Smooth muscle cell (in vitro differentiated cells): ENCODE results near the gene ATXN1. TPM values are rescaled to one million over a fixed set of nuclear protein-coding genes. Genes with fewer than 3 reads are reported as not detected.
A peak's percentile ranks its signal among the peaks of the same experiment; 100 is the strongest.
"Not testable (repeated sequence)": the region's sequence is repeated elsewhere in the genome, so short reads cannot be mapped to it uniquely, and the experiment has no call there.

Experiments
- DNase-seq: peaks from one replicate; lab custom pipeline; 2025; ENCODE audit not compliant: unreplicated experiment; lab: John Stamatoyannopoulos, UW
- H2AFZ ChIP-seq: fragments of 200-600 bp; sonication (generic); 2 replicates; pipeline ENCODE4 v1.6.0; 2016; ENCODE audit warnings: antibody characterized with exemption, low read depth, mild to moderate bottlenecking
- H3F3A ChIP-seq: fragments of 200-600 bp; sonication (generic); 2 replicates; pipeline ENCODE4 v1.6.0; 2017; ENCODE audit warnings: antibody characterized with exemption, low read depth
- H3K27ac ChIP-seq: fragments of 200-600 bp; sonication (generic); 2 replicates; pipeline ENCODE4 v1.5.1; 2016; ENCODE audit warnings: low read depth, mild to moderate bottlenecking
- H3K27me3 ChIP-seq: fragments of 200-600 bp; sonication (generic); 2 replicates; pipeline ENCODE4 v1.6.1; 2016; ENCODE audit warnings: low read depth, mild to moderate bottlenecking
- H3K36me3 ChIP-seq: fragments of 200-600 bp; sonication (generic); 2 replicates; pipeline ENCODE4 v1.5.1; 2016; ENCODE audit warnings: low read depth
- H3K4me1 ChIP-seq: fragments of 200-600 bp; sonication (generic); 2 replicates; pipeline ENCODE4 v1.5.1; 2016; ENCODE audit warnings: low read depth
- H3K4me2 ChIP-seq: fragments of 200-600 bp; sonication (generic); 2 replicates; pipeline ENCODE4 v1.6.0; 2016; ENCODE audit warnings: mild to moderate bottlenecking
- H3K4me3 ChIP-seq: fragments of 200-600 bp; sonication (generic); 2 replicates; pipeline ENCODE4 v1.5.1; 2016; ENCODE audit warnings: mild to moderate bottlenecking
- H3K79me2 ChIP-seq: fragments of 200-600 bp; sonication (generic); 2 replicates; pipeline ENCODE4 v1.6.0; 2016; ENCODE audit warnings: low read depth, mild to moderate bottlenecking
- H3K9ac ChIP-seq: fragments of 200-600 bp; sonication (generic); 2 replicates; pipeline ENCODE4 v1.6.0; 2016; ENCODE audit warnings: low read depth
- H3K9me3 ChIP-seq: fragments of 200-600 bp; sonication (generic); replicated peaks from 2 replicates; pipeline ENCODE4 v1.5.1; 2016; ENCODE audit warnings: low read depth
- H4K20me1 ChIP-seq: fragments of 200-600 bp; sonication (generic); 2 replicates; pipeline ENCODE4 v1.6.0; 2016; ENCODE audit warnings: low read depth
- WGBS: methylation state at CpG from one replicate; pipeline ENCODE4 v1.1.7; 2016; ENCODE audit warnings: low lambda C conversion rate; 5-methylcytosine and 5-hydroxymethylcytosine counted together
- polyA plus RNA-seq: library from polyadenylated mRNA; unstranded; fragments of >200 nt; fragmentation: Nextera tagmentation; extraction: Ambion mirVana; gene quantifications from 2 replicates; pipeline ENCODE4 v1.2.1, GENCODE V29; 2016
- total RNA-seq: library from RNA; depleted of rRNA; stranded (reverse); fragments of >200 nt; gene quantifications from 2 replicates; pipeline ENCODE4 v1.2.3, GENCODE V29; 2014
- TF ChIP-seq, protein P1 (sequence below): fragments of 200-600 bp; sonication (generic); IDR thresholded peaks from 2 replicates; pipeline ENCODE4 v1.5.1; 2017; ENCODE audit warnings: borderline replicate concordance, mild to moderate bottlenecking, antibody characterized with exemption; ENCODE audit not compliant: insufficient read depth, poor library complexity, severe bottlenecking

ATXN1 gene
- total and polyA plus RNA-seq, 2 experiments from 2014 or later: 17.9 to 40.6 TPM

DNA sequence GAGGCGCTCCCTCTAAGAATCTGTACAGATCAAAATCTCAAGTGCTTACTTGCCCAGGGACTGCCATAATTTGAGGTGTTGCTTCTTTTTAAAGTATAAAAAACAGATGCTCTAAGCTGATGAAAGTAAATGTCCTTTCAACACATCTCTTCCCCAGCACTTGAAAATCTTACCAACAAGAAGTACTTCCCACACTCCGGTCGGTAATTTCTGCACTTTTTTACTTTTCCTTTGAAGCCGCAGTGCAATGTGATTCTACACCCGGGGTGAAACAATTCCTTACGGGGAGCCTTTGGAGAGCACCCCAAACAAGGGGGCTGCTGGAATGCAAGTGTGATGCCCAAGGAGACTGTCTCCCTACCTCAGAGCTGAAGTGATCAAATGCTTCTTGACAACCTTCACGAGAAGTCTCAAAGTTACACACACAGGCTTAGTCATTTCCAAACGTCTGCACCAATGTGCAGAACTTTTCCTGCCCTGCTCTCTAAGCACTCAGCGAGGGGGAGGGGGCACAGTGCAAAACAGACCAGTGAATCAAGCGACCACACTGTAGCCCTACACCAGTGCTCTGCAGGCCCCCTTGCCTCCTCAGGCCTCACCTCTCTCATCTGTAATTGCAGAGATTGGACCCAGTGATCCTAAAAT is 56.7 kb downstream of the ATXN1 start:
- peaks cover 22% of the 10 kb centered on the region for H3K4me1 ChIP-seq
- H3K4me3 ChIP-seq: no peak overlapping the region
- H3K79me2 ChIP-seq: peaks cover 93% of the 10 kb centered on the region

GRCh38 chr6:16702627-16703378 is 58.5 kb downstream of the ATXN1 start:
- DNase-seq, H3K9me3 ChIP-seq, H3K36me3 ChIP-seq, H3K4me2 ChIP-seq, H3K27me3 ChIP-seq, H3K27ac ChIP-seq, H2AFZ ChIP-seq, H3K9ac ChIP-seq, H3K4me3 ChIP-seq: not testable (repeated sequence)
- H4K20me1 ChIP-seq: peaks cover 55% of the 10 kb centered on the region
- peaks cover 39% of the 10 kb centered on the region for H3K4me1 ChIP-seq
- H3F3A ChIP-seq: peaks cover 36% of the 10 kb centered on the region
- 97% methylated on average over 6 of the region's 6 CpGs for WGBS
- H3K79me2 ChIP-seq: peaks cover 83% of the 10 kb centered on the region

More for the DNA sequence above, 56.7 kb downstream of the ATXN1 start:
- peak overlapping the region; percentile 62 for H3K27ac ChIP-seq
- H3K4me2 ChIP-seq: peak overlapping the region; percentile 73
- no peak overlapping the region for H2AFZ ChIP-seq
- no peak for DNase-seq
- no peaks in the 10 kb centered on the region for H3K9me3 ChIP-seq
- TF ChIP-seq, protein P1, sequence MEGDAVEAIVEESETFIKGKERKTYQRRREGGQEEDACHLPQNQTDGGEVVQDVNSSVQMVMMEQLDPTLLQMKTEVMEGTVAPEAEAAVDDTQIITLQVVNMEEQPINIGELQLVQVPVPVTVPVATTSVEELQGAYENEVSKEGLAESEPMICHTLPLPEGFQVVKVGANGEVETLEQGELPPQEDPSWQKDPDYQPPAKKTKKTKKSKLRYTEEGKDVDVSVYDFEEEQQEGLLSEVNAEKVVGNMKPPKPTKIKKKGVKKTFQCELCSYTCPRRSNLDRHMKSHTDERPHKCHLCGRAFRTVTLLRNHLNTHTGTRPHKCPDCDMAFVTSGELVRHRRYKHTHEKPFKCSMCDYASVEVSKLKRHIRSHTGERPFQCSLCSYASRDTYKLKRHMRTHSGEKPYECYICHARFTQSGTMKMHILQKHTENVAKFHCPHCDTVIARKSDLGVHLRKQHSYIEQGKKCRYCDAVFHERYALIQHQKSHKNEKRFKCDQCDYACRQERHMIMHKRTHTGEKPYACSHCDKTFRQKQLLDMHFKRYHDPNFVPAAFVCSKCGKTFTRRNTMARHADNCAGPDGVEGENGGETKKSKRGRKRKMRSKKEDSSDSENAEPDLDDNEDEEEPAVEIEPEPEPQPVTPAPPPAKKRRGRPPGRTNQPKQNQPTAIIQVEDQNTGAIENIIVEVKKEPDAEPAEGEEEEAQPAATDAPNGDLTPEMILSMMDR: no peak
- no peaks in the 10 kb centered on the region for H3K36me3 ChIP-seq
- peaks cover 28% of the 10 kb centered on the region for H3F3A ChIP-seq
- 32% methylated on average over 10 of the region's 10 CpGs for WGBS
- peaks cover 42% of the 10 kb centered on the region for H4K20me1 ChIP-seq
- no peaks in the 10 kb centered on the region for H3K27me3 ChIP-seq
- H3K9ac ChIP-seq: peak overlapping the region; percentile 31

DNA sequence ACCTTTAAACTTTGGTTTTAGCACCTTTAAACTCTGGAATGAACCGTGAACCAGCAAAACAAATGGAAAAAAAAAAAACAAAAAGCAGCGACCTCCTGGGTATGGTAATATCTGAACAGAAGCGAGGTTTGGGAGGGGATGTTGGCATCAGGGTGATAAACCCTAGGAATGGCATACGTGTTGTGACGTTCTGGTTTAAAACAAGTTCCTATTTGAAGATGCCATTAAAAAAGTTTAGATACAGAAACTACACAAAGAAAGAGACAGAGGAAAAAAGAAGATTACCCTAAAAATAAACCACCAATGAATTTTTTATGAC is 60.4 kb downstream of the ATXN1 start:
- 78% methylated on average over 5 of the region's 5 CpGs for WGBS
- Histone ChIP-seq H3K9ac (peak overlapping the region; percentile 62), H3K27me3 (no peaks in the 10 kb centered on the region), H3K36me3 (no peaks in the 10 kb centered on the region), H3K4me1 (peaks cover 53% of the 10 kb centered on the region), H3K4me3 (no peak overlapping the region), H2AFZ (no peak overlapping the region), H3K4me2 (peak overlapping the region; percentile 79), H4K20me1 (peaks cover 48% of the 10 kb centered on the region), H3F3A (peaks cover 36% of the 10 kb centered on the region), H3K79me2 (peaks cover 76% of the 10 kb centered on the region), H3K9me3 (no peaks in the 10 kb centered on the region), H3K27ac (peak overlapping the region; percentile 91)
- DNase-seq: no peak
- TF ChIP-seq, protein P1: no peak

DNA sequence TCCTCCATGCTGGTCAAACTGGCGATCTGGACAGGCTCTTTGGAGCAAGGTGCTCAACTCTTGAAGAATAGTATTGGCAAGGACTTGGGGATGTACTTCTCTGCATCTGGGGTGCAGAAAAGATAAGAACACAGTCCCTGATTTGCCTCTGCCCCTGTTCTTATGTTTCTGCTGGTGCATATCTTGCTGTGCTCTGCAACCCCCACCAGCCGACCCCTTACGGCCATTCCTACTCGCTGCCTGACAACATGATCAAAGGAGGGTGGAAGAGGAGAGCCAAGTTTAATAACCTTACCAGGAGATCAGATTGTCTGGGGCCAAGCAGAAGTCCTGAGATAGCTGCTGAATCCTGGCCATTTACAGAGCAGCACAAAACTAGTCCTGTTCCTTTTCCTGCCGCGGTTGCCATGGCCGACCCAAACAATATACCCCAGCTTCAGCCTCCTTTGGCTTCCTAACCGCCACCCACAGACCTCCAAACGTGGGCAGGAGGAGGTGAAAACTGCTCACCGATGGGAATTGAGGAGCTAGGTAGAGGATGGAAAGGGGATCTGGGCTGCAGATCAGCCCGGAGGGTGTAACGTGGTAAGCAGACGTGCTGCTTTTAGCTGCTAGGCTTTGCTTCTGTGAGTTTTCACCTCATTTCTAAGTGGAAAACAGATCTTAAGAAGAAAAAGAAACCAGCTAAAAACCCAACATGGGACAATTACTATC is 60.9 kb downstream of the ATXN1 start:
- Histone ChIP-seq H3K27me3 (no peaks in the 10 kb centered on the region), H3K4me3 (no peak overlapping the region), H3K9ac (peak overlapping the region; percentile 62), H3K36me3 (no peaks in the 10 kb centered on the region), H3K9me3 (no peaks in the 10 kb centered on the region), H4K20me1 (peaks cover 43% of the 10 kb centered on the region), H3K27ac (peak overlapping the region; percentile 91), H2AFZ (no peak overlapping the region), H3K79me2 (peaks cover 77% of the 10 kb centered on the region), H3K4me1 (peaks cover 52% of the 10 kb centered on the region), H3K4me2 (peak overlapping the region; percentile 79), H3F3A (peaks cover 32% of the 10 kb centered on the region)
- 44% methylated on average over 13 of the region's 13 CpGs for WGBS
- no peak for DNase-seq
- TF ChIP-seq, protein P1: no peak
